MM.1S (cell line): ENCODE data around the gene HOXB1.

ENCODE experiments used
- CTCF ChIP-seq: fragments of 300-600 bp; sonication (generic); IDR thresholded peaks from 2 replicates; pipeline ENCODE4 v1.5.1; 2016; ENCODE audit warnings: antibody characterized with exemption, low read length, mixed read lengths
- EZH2phosphoT487 ChIP-seq: fragments of 300-600 bp; sonication (generic); IDR thresholded peaks from 2 replicates; pipeline ENCODE4 v1.6.1; 2018; ENCODE audit warnings: antibody characterized with exemption, low read length

- TF ChIP-seq CTCF (no peak), EZH2phosphoT487 (no peak)
Observed at GRCh38 chr17:48571024-48571818, 40.4 kb upstream of the HOXB1 start.
